ENCODE measurements around the gene NEXN.

NEXN gene

DNA sequence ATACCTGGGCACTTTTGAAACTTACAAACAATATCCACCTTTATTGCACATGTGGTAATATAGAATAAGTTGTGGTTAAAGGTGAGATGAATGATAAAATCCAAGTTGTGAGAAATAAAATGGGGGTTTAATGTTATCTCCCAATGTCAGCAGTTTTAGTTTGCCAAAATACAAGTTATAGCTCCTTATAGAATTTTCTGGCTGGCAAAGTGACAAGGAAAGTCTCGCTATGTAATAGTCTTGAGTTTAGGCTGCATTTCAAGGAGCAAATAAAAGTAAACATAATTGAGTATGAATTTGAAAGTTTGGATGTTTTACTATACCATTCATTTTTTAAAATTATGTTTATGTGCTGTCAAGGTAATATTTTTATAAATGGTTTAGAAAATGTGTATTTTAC is 15.0 kb upstream of the NEXN start:
- Histone ChIP-seq H3K27ac (ENCODE audit: low read depth, low read length) (no peak overlapping the region), H3K4me3 (ENCODE audit: low read depth, low read length) (no peak overlapping the region), H3K79me2 (ENCODE audit: control insufficient read depth, insufficient read depth, low read length, unreplicated experiment) (no peaks in the 10 kb centered on the region), H2AFZ (ENCODE audit: low read length, unreplicated experiment) (no peak overlapping the region), H3K4me1 (ENCODE audit: control insufficient read depth, insufficient read depth, low read length, unreplicated experiment) (peaks cover 18% of the 10 kb centered on the region), H3K36me3 (ENCODE audit: insufficient read depth, low read length) (peaks cover 1% of the 10 kb centered on the region), H3K27me3 (ENCODE audit: insufficient read depth, low read length) (no peaks in the 10 kb centered on the region)

DNA sequence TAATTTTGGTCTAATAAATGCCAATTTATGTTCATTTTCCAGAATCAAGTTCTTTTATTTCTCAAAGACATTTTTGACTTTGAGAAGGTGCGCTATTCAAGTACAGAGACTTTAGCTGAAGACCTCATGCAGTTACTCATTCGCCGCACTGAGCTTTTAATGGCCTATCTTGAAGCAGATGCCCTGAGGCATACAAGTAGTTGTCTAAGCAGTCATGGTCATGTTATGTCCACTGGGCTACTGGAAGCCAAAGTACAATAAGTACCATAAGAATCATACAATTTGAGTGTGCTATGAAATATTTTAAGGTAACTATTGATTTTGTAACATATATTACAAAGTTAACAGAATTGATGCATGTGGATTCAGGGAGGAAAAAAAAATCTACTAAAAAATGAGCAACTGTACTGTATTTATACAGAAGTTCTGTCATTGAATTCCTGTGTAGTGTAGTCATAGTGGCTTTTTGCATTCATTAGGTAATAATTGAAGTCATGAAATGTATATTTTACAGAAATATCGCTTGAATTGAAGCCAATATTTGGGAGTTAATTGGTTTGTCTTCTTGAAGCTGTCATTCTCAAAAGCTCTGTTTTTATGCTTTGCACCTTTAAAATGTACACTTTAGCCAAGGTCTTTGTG is 13.5 kb upstream of the NEXN start:
- H3K4me1 ChIP-seq (ENCODE audit: control insufficient read depth, insufficient read depth, low read length, unreplicated experiment) = peaks cover 18% of the 10 kb centered on the region
- no peak overlapping the region for H2AFZ ChIP-seq (ENCODE audit: low read length, unreplicated experiment)
- H3K27me3 ChIP-seq (ENCODE audit: insufficient read depth, low read length) = no peaks in the 10 kb centered on the region
- H3K79me2 ChIP-seq (ENCODE audit: control insufficient read depth, insufficient read depth, low read length, unreplicated experiment) = no peaks in the 10 kb centered on the region
- H3K27ac ChIP-seq (ENCODE audit: low read depth, low read length) = no peak overlapping the region
- H3K36me3 ChIP-seq (ENCODE audit: insufficient read depth, low read length) = no peaks in the 10 kb centered on the region; the same call in 1 of the 2 replicates
- no peak overlapping the region for H3K4me3 ChIP-seq (ENCODE audit: low read depth, low read length)

DNA sequence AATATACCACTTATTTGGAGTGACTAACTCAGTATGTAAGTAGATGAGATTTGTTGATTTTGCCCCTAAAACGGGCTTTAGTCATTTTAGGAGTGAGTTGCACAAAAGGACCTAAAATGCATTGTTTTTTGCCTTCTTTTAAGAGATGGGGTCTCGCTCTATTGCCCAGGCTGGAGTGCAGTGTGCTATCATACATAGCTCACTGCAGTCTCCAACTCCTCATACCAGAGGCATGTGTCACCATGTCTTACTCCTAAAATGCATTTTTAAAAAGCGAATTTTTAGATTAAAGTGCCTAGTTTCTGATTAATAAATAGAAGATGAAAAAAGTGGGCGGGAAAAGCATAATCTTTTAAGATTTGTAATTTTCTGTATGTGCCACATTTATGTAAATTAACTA is 11.5 kb upstream of the NEXN start:
- no peak overlapping the region for H2AFZ ChIP-seq (ENCODE audit: low read length, unreplicated experiment)
- no peak overlapping the region for H3K27ac ChIP-seq (ENCODE audit: low read depth, low read length)
- H3K27me3 ChIP-seq (ENCODE audit: insufficient read depth, low read length) = no peaks in the 10 kb centered on the region
- peaks cover 18% of the 10 kb centered on the region for H3K4me1 ChIP-seq (ENCODE audit: control insufficient read depth, insufficient read depth, low read length, unreplicated experiment)
- no peak overlapping the region for H3K4me3 ChIP-seq (ENCODE audit: low read depth, low read length)
- H3K79me2 ChIP-seq (ENCODE audit: control insufficient read depth, insufficient read depth, low read length, unreplicated experiment) = no peaks in the 10 kb centered on the region
- H3K36me3 ChIP-seq (ENCODE audit: insufficient read depth, low read length) = no peaks in the 10 kb centered on the region; the same call in 1 of the 2 replicates

DNA sequence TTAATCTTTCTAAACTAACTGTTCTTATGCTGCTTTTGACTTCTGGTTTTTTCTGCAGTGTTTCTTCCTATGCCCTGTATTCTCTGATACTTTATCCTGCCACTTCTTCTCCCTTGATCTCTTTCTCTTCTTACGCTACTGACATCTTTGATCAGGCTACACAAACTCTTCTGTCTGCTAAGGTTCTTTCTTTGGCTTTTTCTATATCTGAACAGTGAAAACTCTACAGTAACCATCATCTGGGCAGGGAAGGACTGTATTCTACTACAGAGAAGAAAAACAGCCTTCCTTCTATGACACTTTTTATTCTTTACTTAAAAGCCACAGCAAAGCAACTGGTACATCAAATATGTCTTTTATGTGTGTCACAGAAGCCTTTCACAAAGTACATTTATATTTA is 7.4 kb upstream of the NEXN start:
- Histone ChIP-seq H3K27me3 (ENCODE audit: insufficient read depth, low read length) (no peaks in the 10 kb centered on the region), H3K36me3 (ENCODE audit: insufficient read depth, low read length) (no peaks in the 10 kb centered on the region; the same call in 1 of the 2 replicates), H2AFZ (ENCODE audit: low read length, unreplicated experiment) (no peak overlapping the region), H3K79me2 (ENCODE audit: control insufficient read depth, insufficient read depth, low read length, unreplicated experiment) (no peaks in the 10 kb centered on the region), H3K27ac (ENCODE audit: low read depth, low read length) (no peak overlapping the region), H3K4me3 (ENCODE audit: low read depth, low read length) (no peak overlapping the region), H3K4me1 (ENCODE audit: control insufficient read depth, insufficient read depth, low read length, unreplicated experiment) (peaks cover 9% of the 10 kb centered on the region)

DNA sequence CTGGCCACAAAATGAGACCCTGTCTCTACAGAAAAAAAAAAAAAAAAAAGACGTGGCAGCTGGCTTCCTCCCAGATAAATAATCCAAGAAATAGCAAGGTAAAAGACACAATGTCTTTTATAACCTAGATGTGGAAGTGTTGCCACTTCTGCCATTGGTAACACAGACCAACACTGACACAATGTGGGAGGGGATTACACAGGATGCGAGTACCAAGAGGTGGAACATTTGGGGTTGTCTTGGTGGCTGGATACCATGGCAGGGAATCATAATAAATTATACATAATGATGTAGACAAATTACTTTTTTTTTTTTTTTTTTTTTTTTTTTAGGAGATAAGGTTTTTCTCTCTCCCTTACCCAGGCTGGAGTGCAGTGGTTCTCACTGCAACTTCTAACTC is 6.0 kb upstream of the NEXN start:
- H2AFZ ChIP-seq (ENCODE audit: low read length, unreplicated experiment) = no peak overlapping the region
- H3K79me2 ChIP-seq (ENCODE audit: control insufficient read depth, insufficient read depth, low read length, unreplicated experiment) = peaks cover 2% of the 10 kb centered on the region
- no peaks in the 10 kb centered on the region for H3K27me3 ChIP-seq (ENCODE audit: insufficient read depth, low read length)
- H3K4me1 ChIP-seq (ENCODE audit: control insufficient read depth, insufficient read depth, low read length, unreplicated experiment) = peaks cover 3% of the 10 kb centered on the region
- no peak overlapping the region for H3K4me3 ChIP-seq (ENCODE audit: low read depth, low read length)
- H3K27ac ChIP-seq (ENCODE audit: low read depth, low read length) = no peak overlapping the region
- H3K36me3 ChIP-seq (ENCODE audit: insufficient read depth, low read length) = no peaks in the 10 kb centered on the region; the same call in 1 of the 2 replicates

DNA sequence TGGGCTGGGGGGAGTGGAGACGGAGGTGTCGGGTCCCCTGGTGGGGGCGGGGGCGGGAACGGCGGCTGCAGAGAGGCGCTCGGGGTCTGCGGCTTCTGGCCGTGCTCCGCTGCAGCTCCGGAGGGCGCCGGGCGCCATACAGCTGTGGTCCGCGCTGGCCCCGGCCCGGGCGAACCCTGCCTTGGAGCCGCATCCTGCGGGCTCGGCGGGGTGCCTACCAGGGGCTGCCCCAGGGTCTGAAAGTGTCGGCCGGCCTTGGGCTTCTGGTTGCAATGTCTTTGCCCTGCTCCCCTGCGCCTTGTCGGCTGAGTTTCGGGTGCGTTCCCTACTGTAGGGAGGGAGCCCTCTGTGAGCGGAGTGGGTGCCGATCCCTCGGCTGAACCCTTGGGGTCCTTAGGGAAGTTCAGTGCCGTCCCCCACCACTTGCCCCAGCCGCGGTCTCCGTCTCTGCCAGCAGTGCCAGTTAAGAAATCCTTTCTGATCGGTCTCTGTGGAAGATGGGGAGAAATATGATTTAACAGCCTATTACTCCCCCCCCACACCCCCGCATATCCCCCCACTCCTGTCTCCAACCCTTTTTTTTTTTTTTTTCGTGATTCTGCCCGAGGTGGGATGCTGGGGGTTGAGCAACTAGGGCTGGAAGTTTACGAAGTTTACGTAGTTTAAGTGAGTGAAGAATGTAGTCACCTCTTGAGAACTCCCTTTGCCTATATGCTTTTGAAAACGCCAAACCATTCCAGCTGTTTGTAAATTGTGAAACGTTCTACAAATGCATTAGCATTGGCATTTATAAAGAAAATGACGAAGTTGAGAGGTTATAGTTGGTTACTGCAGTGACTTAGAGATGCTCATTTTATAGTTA is 588 bp downstream of the NEXN start:
- peaks cover 9% of the 10 kb centered on the region for H3K36me3 ChIP-seq (ENCODE audit: insufficient read depth, low read length)
- no peaks in the 10 kb centered on the region for H3K27me3 ChIP-seq (ENCODE audit: insufficient read depth, low read length)
- peaks cover 17% of the 10 kb centered on the region for H3K4me1 ChIP-seq (ENCODE audit: control insufficient read depth, insufficient read depth, low read length, unreplicated experiment)
- H3K4me3 ChIP-seq (ENCODE audit: low read depth, low read length) = peak overlapping the region; percentile 87
- H3K27ac ChIP-seq (ENCODE audit: low read depth, low read length) = peak overlapping the region; percentile 90
- H2AFZ ChIP-seq (ENCODE audit: low read length, unreplicated experiment) = peak overlapping the region; percentile 78
- peaks cover 42% of the 10 kb centered on the region for H3K79me2 ChIP-seq (ENCODE audit: control insufficient read depth, insufficient read depth, low read length, unreplicated experiment)

DNA sequence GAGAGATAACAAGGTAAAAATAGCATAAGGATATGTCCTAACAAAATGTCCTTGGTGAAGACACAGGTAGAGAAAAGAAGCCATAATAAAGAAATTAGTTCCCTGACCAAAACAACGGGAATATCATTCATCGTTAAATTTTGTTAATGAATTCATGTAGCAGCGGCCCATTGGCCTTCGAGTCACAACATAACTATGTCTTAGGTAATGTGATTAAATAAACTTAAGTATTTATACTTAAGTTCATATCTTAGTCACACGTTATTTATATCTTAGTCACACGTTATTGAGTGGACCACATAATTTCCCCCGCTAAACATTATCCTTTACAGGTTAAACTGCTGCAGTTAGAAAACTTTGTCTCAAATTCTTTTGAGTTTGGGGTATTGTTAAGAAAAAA is 1.2 kb downstream of the NEXN start:
- no peaks in the 10 kb centered on the region for H3K27me3 ChIP-seq (ENCODE audit: insufficient read depth, low read length)
- peaks cover 9% of the 10 kb centered on the region for H3K36me3 ChIP-seq (ENCODE audit: insufficient read depth, low read length)
- peaks cover 45% of the 10 kb centered on the region for H3K79me2 ChIP-seq (ENCODE audit: control insufficient read depth, insufficient read depth, low read length, unreplicated experiment)
- peak overlapping the region; percentile 78 for H2AFZ ChIP-seq (ENCODE audit: low read length, unreplicated experiment)
- peak overlapping the region; percentile 90 for H3K27ac ChIP-seq (ENCODE audit: low read depth, low read length)
- H3K4me1 ChIP-seq (ENCODE audit: control insufficient read depth, insufficient read depth, low read length, unreplicated experiment) = peaks cover 17% of the 10 kb centered on the region
- H3K4me3 ChIP-seq (ENCODE audit: low read depth, low read length) = peak overlapping the region; percentile 87

DNA sequence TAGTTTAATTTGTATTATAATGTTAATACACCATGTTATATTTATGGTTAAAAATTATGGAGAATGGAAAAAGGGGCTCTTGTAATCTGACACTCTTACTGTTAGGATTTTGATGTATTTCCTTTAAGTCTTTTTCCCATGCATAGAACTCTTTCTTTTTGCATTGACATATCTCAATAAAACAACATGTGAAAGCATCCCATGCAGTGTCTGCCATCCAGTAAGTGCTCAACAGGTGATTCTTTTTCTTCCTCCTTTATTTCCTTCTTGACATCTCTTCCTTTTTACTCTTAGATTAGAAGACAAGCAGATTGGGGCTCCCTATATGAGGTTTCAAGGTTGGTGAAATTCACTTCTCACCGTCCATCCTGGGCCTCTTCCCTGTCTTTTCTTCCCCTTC is 2.8 kb downstream of the NEXN start:
- no peak overlapping the region for H3K4me3 ChIP-seq (ENCODE audit: low read depth, low read length)
- no peaks in the 10 kb centered on the region for H3K27me3 ChIP-seq (ENCODE audit: insufficient read depth, low read length)
- peaks cover 17% of the 10 kb centered on the region for H3K4me1 ChIP-seq (ENCODE audit: control insufficient read depth, insufficient read depth, low read length, unreplicated experiment)
- peaks cover 49% of the 10 kb centered on the region for H3K79me2 ChIP-seq (ENCODE audit: control insufficient read depth, insufficient read depth, low read length, unreplicated experiment)
- no peak overlapping the region for H3K27ac ChIP-seq (ENCODE audit: low read depth, low read length)
- peaks cover 10% of the 10 kb centered on the region for H3K36me3 ChIP-seq (ENCODE audit: insufficient read depth, low read length)
- H2AFZ ChIP-seq (ENCODE audit: low read length, unreplicated experiment) = no peak overlapping the region

DNA sequence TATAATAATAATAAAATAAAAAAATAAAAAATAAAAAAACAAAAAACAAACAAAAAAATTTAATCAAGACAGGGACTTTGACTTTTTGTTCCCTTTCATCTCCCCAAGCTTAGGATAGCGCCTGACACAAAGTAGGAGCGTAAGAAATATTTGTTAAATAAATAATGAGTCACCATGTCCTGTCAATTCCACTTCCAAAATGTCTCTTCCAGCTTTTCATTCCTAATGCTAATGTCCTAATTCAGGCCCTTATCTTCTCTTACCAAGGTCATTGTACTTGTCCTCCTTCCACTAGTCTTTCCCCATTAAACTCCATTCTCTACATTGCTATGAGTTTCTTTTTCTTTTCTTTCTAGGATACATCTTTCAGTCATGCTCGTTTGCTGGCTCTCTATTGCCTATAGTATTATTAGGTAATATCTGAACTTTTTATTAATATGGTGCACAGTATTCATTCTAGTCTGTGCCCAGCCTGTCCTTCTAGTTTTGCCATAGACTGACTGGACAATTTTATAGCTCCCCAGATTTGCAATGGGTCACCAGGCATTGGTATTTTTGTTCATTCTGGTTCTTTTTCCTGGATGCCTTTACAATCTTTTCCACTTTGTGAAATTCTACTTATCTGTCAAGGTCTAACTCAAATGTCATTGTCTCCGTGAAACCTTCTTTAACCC is 11.4 kb downstream of the NEXN start:
- Histone ChIP-seq H3K27me3 (ENCODE audit: insufficient read depth, low read length) (no peaks in the 10 kb centered on the region), H2AFZ (ENCODE audit: low read length, unreplicated experiment) (no peak overlapping the region), H3K36me3 (ENCODE audit: insufficient read depth, low read length) (0 out of 2 replicates have a peak, but pooled peaks cover 3% of the 10 kb centered on the region), H3K79me2 (ENCODE audit: control insufficient read depth, insufficient read depth, low read length, unreplicated experiment) (peaks cover 19% of the 10 kb centered on the region), H3K4me1 (ENCODE audit: control insufficient read depth, insufficient read depth, low read length, unreplicated experiment) (peaks cover 11% of the 10 kb centered on the region), H3K27ac (ENCODE audit: low read depth, low read length) (peak overlapping the region; percentile 49), H3K4me3 (ENCODE audit: low read depth, low read length) (no peak overlapping the region)

DNA sequence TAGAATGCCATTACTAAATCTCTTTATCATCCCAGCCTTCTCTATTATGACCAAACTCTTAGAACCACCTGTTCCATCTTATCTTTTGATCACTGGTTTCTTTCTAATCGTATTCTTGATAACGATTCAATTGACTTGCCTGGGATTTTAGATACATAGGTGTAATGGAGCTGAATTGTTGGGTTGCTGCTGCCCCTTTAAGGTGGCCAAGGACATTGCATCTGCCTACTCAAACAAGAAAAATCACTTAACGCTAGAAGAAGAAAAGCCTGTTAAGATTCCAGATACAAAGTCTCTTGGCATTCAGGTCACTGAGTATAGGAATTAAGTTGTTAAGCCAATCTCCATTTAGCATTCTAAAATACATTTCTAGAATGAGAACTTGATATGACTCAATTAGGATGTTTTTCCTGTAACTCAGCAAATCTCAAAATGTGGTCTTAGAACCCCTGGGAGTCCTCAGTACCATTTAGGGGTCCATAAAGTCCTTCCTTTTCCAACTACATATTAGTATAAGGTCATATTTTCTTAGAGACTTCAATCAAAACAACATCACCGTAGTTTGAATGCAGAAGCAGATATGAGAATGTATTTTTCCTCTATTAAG is 12.4 kb downstream of the NEXN start:
- Histone ChIP-seq H3K27me3 (ENCODE audit: insufficient read depth, low read length) (no peaks in the 10 kb centered on the region), H3K79me2 (ENCODE audit: control insufficient read depth, insufficient read depth, low read length, unreplicated experiment) (peaks cover 17% of the 10 kb centered on the region), H3K36me3 (ENCODE audit: insufficient read depth, low read length) (0 out of 2 replicates have a peak, but pooled peaks cover 3% of the 10 kb centered on the region), H3K27ac (ENCODE audit: low read depth, low read length) (no peak overlapping the region), H2AFZ (ENCODE audit: low read length, unreplicated experiment) (peak overlapping the region; percentile 17), H3K4me1 (ENCODE audit: control insufficient read depth, insufficient read depth, low read length, unreplicated experiment) (peaks cover 11% of the 10 kb centered on the region), H3K4me3 (ENCODE audit: low read depth, low read length) (no peak overlapping the region)
